ACC112 (cell line): ENCODE results near the gene GGN.

Experiments
- H2AFZ ChIP-seq: fragments of 200-600 bp; sonication (generic); one replicate; pipeline ENCODE4 v1.6.0; 2017; ENCODE audit warnings: antibody characterized with exemption, low read length; ENCODE audit not compliant: unreplicated experiment
- H3K27ac ChIP-seq: fragments of 200-600 bp; sonication (generic); 2 replicates; pipeline ENCODE4 v1.5.1; 2014; ENCODE audit warnings: low read depth, mild to moderate bottlenecking, antibody characterized with exemption, low read length, moderate library complexity
- H3K27me3 ChIP-seq: fragments of 200-600 bp; sonication (generic); 2 replicates; pipeline ENCODE4 v1.6.1; 2014; ENCODE audit warnings: mild to moderate bottlenecking, antibody characterized with exemption, low read length, moderate library complexity, mixed read lengths; ENCODE audit not compliant: insufficient read depth
- H3K36me3 ChIP-seq: fragments of 200-600 bp; sonication (generic); 2 replicates; pipeline ENCODE4 v1.6.1; 2016; ENCODE audit warnings: mild to moderate bottlenecking, antibody characterized with exemption, low read length, moderate library complexity, mixed read lengths; ENCODE audit not compliant: insufficient read depth
- H3K4me1 ChIP-seq: fragments of 200-600 bp; sonication (generic); one replicate; pipeline ENCODE4 v1.6.1; 2016; ENCODE audit warnings: low read length, mixed read lengths; ENCODE audit not compliant: insufficient read depth, unreplicated experiment, control insufficient read depth
- H3K4me3 ChIP-seq: fragments of 200-600 bp; sonication (generic); 2 replicates; pipeline ENCODE4 v1.5.1; 2014; ENCODE audit warnings: mild to moderate bottlenecking, low read depth, low read length
- H3K79me2 ChIP-seq: fragments of 200-600 bp; sonication (generic); one replicate; pipeline ENCODE4 v1.6.0; 2016; ENCODE audit warnings: low read length; ENCODE audit not compliant: control insufficient read depth, unreplicated experiment, insufficient read depth

GGN gene

DNA sequence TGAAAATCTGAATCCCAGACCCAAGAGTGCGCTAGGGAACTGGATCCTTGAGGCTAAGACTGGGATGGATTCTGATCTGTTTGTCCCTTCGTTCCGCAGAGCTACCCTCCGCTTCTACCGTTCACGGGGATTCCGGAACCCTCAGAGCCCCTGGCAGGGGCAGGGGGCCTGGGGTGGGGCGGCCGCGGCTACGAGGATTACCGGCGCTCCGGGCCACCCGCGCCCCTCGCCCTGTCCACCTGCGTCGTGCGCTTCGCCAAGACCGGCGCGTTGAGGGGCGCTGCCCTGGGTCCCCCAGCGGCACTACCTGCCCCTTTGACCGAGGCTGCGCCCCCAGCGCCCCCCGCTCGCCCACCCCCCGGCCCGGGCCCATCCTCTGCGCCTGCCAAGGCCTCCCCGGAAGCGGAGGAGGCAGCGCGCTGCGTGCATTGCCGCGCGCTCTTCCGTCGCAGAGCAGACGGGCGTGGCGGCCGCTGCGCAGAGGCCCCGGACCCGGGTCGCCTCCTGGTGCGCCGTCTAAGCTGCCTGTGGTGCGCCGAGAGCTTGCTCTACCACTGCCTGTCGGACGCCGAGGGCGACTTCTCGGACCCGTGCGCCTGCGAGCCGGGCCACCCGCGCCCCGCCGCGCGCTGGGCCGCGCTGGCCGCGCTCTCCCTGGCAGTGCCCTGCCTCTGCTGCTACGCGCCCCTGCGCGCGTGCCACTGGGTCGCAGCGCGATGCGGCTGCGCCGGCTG lies 7.7 kb upstream of the GGN start:
- Histone ChIP-seq H3K79me2 (no peaks in the 10 kb centered on the region), H3K4me1 (peaks cover 16% of the 10 kb centered on the region), H2AFZ (no peak overlapping the region), H3K27ac (no peak overlapping the region), H3K27me3 (no peaks in the 10 kb centered on the region), H3K4me3 (no peak overlapping the region), H3K36me3 (peaks cover 13% of the 10 kb centered on the region; the same call in 1 of the 2 replicates)

DNA sequence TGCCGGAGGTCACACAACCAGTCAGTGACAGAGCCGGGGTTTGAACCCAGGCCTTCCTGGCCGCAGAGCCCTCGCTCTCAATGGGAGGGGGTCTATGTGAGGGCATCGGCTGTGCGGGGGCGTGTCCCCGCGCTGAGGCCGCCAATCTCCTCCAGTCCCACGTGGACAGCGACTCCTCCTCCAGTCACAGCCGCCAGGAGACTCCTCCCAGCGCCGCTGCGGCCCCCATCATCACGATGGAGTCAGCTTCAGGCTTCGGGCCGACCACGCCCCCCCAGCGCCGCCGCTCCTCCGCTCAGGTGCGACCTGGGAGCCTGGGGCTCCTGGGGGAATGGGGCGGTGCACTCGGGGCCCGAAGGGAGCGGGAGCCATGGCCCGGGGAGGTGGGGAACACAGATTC lies 6.7 kb upstream of the GGN start:
- H3K4me3 ChIP-seq: no peak overlapping the region
- peaks cover 23% of the 10 kb centered on the region for H3K4me1 ChIP-seq
- no peak overlapping the region for H3K27ac ChIP-seq
- peaks cover 13% of the 10 kb centered on the region; the same call in 1 of the 2 replicates for H3K36me3 ChIP-seq
- no peaks in the 10 kb centered on the region for H3K27me3 ChIP-seq
- peaks cover 8% of the 10 kb centered on the region for H3K79me2 ChIP-seq
- no peak overlapping the region for H2AFZ ChIP-seq

DNA sequence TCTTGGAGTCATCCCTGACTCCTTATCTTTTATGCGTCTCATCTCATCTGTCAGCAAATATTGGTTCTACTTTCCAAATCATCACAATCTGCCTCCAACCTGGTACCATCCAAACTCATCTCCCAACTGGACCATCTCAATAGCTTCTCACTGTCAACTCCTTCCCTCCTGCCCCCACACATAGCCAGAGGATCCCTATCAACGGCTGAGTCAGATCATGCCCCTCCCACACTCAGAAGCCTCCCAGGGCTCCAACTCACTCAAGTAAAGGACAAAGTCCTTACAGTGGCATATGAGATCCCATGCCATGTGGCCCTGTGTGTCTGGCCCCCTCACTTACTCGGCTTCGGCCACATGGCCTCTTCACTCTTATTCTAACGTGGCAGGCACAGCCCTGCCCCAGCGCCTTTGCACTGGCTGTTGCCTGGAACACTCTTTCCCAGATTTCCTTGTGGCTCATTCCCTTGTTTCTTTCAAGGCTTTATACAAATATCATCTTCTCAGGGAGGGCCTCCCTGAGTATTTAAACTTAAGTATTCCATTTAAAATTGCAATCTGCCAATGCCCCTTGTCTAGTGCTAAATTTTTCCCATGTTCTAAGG lies 5.0 kb upstream of the GGN start:
- H3K4me1 ChIP-seq: peaks cover 23% of the 10 kb centered on the region
- no peak overlapping the region for H2AFZ ChIP-seq
- H3K27ac ChIP-seq: no peak overlapping the region
- no peaks in the 10 kb centered on the region for H3K27me3 ChIP-seq
- peaks cover 11% of the 10 kb centered on the region for H3K79me2 ChIP-seq
- no peak overlapping the region for H3K4me3 ChIP-seq
- H3K36me3 ChIP-seq: peaks cover 13% of the 10 kb centered on the region; the same call in 1 of the 2 replicates

DNA sequence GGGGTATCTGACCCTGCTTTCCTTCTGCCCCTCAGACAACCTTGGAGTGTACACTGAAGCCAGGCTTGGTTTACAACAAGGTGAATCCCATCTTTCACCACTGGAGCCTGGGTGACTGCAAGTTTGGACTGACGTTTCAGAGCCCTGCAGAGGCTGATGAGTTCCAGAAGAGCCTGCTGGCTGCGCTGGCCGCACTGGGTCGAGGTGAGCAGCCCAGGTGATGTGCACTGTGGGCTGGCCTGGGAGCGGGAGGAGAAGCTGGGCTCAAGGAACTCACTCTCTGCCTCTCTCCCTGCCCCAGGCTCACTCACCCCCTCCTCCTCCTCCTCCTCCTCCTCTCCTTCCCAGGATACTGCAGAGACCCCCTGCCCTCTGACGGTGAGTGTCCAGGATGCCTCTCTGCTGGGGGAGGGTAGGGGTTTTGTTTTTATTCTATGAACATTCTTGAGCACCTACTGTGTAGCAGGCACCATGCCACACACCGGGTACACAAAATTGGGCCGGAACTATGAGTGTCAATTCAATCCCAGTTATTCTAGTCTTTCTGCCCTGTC lies 4.2 kb upstream of the GGN start:
- Histone ChIP-seq H2AFZ (no peak overlapping the region), H3K36me3 (peaks cover 13% of the 10 kb centered on the region; the same call in 1 of the 2 replicates), H3K4me1 (peaks cover 23% of the 10 kb centered on the region), H3K27me3 (no peaks in the 10 kb centered on the region), H3K27ac (no peak overlapping the region), H3K4me3 (no peak overlapping the region), H3K79me2 (peaks cover 11% of the 10 kb centered on the region)

DNA sequence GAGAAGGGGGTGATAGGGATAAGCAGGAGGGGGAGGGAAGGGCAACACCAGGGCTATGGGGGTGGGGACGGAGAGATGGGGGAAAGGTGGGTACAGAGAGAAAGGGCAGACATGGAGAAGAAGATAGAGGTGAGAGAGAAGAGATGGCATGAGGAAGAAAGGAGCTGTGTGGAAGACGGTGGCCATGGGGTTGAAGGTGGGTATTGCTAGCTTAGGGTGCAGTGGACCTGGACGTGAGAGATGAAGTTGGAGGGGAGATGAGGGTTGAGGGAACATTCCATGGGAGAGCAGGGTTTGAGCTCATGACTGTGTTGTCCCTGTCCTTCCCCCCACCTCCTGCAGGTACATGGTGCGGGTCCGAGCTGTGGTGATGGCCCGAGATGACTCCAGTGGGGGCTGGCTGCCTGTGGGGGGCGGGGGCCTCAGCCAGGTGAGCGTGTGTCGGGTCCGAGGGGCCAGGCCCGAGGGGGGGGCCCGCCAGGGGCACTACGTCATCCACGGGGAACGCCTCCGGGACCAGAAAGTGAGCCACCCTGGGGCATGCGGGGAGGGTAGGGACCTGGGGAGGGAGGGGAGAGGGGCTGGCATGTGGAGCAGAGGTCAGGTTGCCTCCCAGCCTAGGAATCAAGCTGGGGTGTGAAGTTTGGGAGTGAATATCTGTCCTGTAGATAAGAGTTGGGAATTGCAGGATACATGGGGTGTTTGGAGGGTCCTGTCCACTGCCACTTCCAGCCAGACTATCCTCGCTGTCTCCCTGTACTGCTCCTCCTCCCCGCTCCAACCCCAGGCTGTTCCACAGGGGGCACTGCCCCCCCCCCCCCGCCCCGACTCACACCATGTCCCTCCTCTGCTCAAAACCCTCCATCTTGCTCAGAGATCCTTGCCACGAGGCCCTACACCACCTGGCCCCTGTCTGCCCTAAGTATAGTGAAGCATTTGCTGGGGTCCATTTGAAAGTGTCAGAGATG lies 2.4 kb upstream of the GGN start:
- H2AFZ ChIP-seq: no peak overlapping the region
- peak overlapping the region; percentile 86 for H3K27ac ChIP-seq
- peak overlapping the region; percentile 88 for H3K4me3 ChIP-seq

DNA sequence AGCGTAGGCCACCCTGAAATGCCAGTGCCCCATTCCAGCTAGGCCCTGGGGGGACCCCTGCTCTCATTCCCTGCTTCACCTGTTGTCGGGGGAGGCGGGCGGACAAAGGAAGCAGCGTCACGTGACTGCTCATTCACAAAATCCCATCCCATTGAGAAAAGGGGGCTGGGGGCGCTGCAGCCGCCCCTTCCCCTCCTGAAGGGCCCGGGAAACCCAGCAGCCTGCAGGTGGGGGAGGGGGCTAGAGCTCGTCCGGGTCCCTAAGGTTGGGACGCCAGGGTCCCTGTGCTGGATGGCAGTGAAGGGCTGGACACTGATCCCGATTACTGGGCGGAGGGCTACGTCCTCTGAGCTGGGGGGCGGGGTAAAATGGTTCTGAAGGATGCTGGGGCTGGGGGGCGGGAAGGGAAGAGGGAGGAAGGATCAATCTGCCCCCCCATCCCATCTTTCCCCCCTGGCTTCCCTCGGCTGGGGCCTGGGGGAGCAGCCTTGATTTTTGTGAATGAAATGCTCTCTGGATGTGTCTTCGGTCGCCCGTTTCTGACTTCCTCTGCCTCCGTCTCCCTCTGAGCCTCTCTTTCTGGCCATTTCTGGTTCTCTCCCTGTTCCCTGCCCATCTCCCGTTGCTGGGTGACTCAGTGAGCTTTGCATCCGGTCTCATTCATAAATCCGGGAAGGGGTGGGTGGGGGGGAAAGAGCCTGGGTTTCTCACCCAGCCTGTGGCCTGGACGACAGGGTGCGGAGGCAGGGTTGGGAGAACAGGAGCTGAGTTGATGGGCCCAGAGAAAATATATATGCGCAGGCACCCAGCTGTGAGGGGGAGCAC lies 1.5 kb upstream of the GGN start:
- peak overlapping the region; percentile 88 for H3K4me3 ChIP-seq
- H3K27ac ChIP-seq: peak overlapping the region; percentile 86
- no peaks in the 10 kb centered on the region for H3K27me3 ChIP-seq
- peak overlapping the region; percentile 31 for H2AFZ ChIP-seq
- peaks cover 23% of the 10 kb centered on the region for H3K4me1 ChIP-seq
- H3K79me2 ChIP-seq: peaks cover 11% of the 10 kb centered on the region
- peaks cover 8% of the 10 kb centered on the region; the same call in 1 of the 2 replicates for H3K36me3 ChIP-seq

More for the DNA sequence above, 2.4 kb upstream of the GGN start:
- peaks cover 13% of the 10 kb centered on the region; the same call in 1 of the 2 replicates for H3K36me3 ChIP-seq
- no peaks in the 10 kb centered on the region for H3K27me3 ChIP-seq
- H3K79me2 ChIP-seq: peaks cover 11% of the 10 kb centered on the region
- H3K4me1 ChIP-seq: peaks cover 23% of the 10 kb centered on the region

DNA sequence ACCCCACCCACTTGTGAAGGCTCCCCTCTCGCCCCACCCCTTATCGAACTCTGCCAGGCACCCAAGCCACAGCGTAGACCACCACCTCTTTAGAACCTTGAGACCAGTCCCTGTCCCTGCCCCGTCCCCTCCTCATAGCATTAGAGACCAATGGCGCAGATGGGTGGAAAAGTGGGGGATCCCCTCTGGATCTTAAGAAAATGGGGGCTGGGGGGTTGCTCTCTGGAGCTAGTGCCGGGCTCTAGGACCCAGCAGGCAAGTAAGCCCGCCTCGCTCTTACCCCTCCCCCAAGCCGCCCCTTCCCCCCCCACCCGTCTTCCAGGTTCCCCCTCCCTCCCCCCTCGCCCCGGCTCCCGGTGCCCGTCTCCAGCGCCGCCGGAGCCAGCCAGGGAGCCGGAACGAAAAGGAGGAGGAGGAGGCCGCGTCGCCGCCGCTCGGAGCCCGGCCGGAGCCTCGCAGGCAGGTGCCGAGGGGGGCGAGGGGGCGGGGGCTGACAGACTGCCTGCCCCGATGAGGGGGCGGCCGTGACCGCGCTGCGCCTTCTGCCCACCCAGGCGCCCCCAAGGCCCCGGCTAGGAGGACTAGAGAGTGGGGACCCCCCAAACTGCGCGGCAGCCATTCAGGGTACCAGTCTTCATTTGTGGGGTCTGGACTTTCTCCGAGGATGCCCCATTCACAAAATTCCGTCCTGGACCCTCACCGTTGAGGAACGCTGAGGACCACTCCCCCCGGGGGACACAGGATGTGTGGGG lies 691 bp upstream of the GGN start, which contains the start of gene SPRED3:
Gene SPRED3 (plus strand): TSS at position 349 of the 752 bp plus-strand sequence. CDS start 1,606 bp downstream, outside the sequence.
- Histone ChIP-seq H2AFZ (peak within 1 kb of the TSS; percentile 68), H3K27me3 (no peaks in the 10 kb centered on the region), H3K27ac (peak within 1 kb of the TSS; percentile 86), H3K79me2 (peaks cover 11% of the 10 kb centered on the region), H3K4me3 (peak within 1 kb of the TSS; percentile 88), H3K4me1 (peaks cover 23% of the 10 kb centered on the region), H3K36me3 (0 out of 2 replicates have a peak, but pooled peaks cover under 1% of the 10 kb centered on the region)

DNA sequence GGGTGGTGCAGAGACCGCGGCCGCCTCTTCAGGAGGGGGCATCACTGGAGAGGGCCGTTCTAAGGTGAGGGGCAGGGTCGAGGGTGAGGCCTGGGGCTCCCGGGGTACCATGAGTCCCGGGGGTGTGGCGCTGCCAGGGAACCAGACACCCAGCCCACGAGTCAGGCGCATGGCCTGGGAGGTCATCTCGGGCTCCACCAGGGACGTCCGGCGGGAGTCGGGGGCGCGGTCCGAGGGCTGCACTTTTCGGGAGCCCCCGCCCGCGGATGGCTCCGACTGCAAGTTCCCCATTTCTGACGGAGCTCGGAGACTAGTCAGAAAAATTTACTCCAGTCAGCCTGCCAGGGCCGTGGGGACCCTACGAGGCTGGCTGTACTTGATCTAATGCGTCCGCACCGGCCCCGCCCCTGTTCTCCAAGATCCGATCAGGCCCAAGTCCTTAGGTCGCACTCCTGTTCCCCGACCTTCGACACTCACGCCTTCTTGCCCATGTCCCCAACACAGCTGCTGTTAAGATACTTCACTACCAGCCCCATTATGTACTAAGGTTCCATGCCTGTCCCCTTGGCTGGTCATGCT lies 774 bp downstream of the GGN start:
- Histone ChIP-seq H3K27me3 (no peaks in the 10 kb centered on the region), H3K4me3 (peak overlapping the region; percentile 88), H3K4me1 (peaks cover 14% of the 10 kb centered on the region), H3K79me2 (peaks cover 11% of the 10 kb centered on the region), H3K27ac (0 out of 2 replicates have a peak overlapping the region, but pooled peaks have one; percentile 52), H3K36me3 (no peaks in the 10 kb centered on the region), H2AFZ (no peak overlapping the region)
